IMR-90 (cell line): ENCODE data around the gene KRIT1. TPM values are rescaled to one million over a fixed set of nuclear protein-coding genes. Genes with fewer than 3 reads are reported as not detected.

ENCODE experiments used
- ATAC-seq: fragments of 200-7000 bp; cut with Tn5 transposase; 2 replicates; pipeline ENCODE4 v1.9.1; 2020; ENCODE audit warnings: low read depth, mild to moderate bottlenecking, moderate library complexity
- BruUV-seq: library from RNA; stranded (reverse); fragments of 400-500 nt; replicated peaks from 2 replicates; lab custom pipeline; 2021; lab: Mats Ljungman, UMichigan
- CTCF ChIA-PET: fragments of 300-600 bp; formaldehyde crosslinking; extraction: SDS; loops from one replicate; lab custom pipeline; 2021; ENCODE audit warnings: antibody characterized with exemption; lab: Yijun Ruan, JAX
- POLR2A ChIA-PET: fragments of 300-600 bp; sonication (Branson Sonifier 250); formaldehyde crosslinking; loops from one replicate; lab custom pipeline; 2022; ENCODE audit warnings: antibody characterized with exemption; ENCODE audit not compliant: unreplicated experiment; lab: Charles Lee
- DNase-seq: peaks from one replicate; pipeline ENCODE4 v3.0.0; 2013
- H2AFZ ChIP-seq: replicated peaks from 2 replicates; pipeline ENCODE3; 2013; ENCODE audit warnings: low read length, mild to moderate bottlenecking; ENCODE audit not compliant: poor library complexity
- H2AK5ac ChIP-seq: 2 replicates; pipeline ENCODE4 v1.6.1; 2013; ENCODE audit warnings: low read depth, low read length, inconsistent platforms
- H2AK9ac ChIP-seq: replicated peaks from 2 replicates; pipeline ENCODE3; 2013; ENCODE audit warnings: mild to moderate bottlenecking, low read depth, low read length, moderate library complexity; ENCODE audit not compliant: poor library complexity
- H2BK120ac ChIP-seq: 2 replicates; pipeline ENCODE4 v1.6.1; 2013; ENCODE audit warnings: low read depth, low read length, inconsistent platforms
- H2BK15ac ChIP-seq: 3 replicates; pipeline ENCODE4 v1.6.1; 2013; ENCODE audit warnings: low read depth, low read length, inconsistent platforms
- H2BK20ac ChIP-seq: 2 replicates; pipeline ENCODE4 v1.6.1; 2013; ENCODE audit warnings: low read depth, mild to moderate bottlenecking, inconsistent platforms, low read length, moderate library complexity
- H2BK5ac ChIP-seq: 2 replicates; pipeline ENCODE4 v1.6.1; 2013; ENCODE audit warnings: mild to moderate bottlenecking, low read depth, low read length, inconsistent platforms; ENCODE audit not compliant: poor library complexity, severe bottlenecking
- H3K14ac ChIP-seq: replicated peaks from 2 replicates; pipeline ENCODE4 v1.6.1; 2013; ENCODE audit warnings: low read depth, low read length, inconsistent platforms
- H3K18ac ChIP-seq: 2 replicates; pipeline ENCODE4 v1.6.1; 2013; ENCODE audit warnings: low read depth, low read length, control low read depth
- H3K23ac ChIP-seq: 2 replicates; pipeline ENCODE4 v1.6.1; 2013; ENCODE audit warnings: low read depth, low read length, inconsistent platforms
- H3K27ac ChIP-seq: 2 replicates; pipeline ENCODE4 v1.5.1; 2013; ENCODE audit warnings: mild to moderate bottlenecking, control low read depth, low read length; ENCODE audit not compliant: insufficient read depth
- H3K27me3 ChIP-seq: 2 replicates; pipeline ENCODE4 v1.6.1; 2013; ENCODE audit warnings: low read length; ENCODE audit not compliant: control insufficient read depth, insufficient read depth
- H3K36me3 ChIP-seq: 2 replicates; pipeline ENCODE4 v1.6.1; 2013; ENCODE audit warnings: low read length, mixed read lengths; ENCODE audit not compliant: control insufficient read depth, insufficient read depth
- H3K4ac ChIP-seq: 2 replicates; pipeline ENCODE4 v1.6.1; 2013; ENCODE audit warnings: low read depth, low read length, inconsistent platforms
- H3K4me1 ChIP-seq: 2 replicates; pipeline ENCODE4 v1.6.1; 2013; ENCODE audit warnings: low read length, mixed read lengths; ENCODE audit not compliant: control insufficient read depth, insufficient read depth
- H3K4me2 ChIP-seq: 2 replicates; pipeline ENCODE4 v1.6.1; 2013; ENCODE audit warnings: low read depth, mild to moderate bottlenecking, control low read depth, low read length, moderate library complexity
- H3K4me3 ChIP-seq: 2 replicates; pipeline ENCODE4 v1.5.1; 2013; ENCODE audit warnings: low read depth, mild to moderate bottlenecking, control low read depth, low read length, moderate library complexity; ENCODE audit not compliant: insufficient read depth
- H3K56ac ChIP-seq: 2 replicates; pipeline ENCODE4 v1.6.1; 2013; ENCODE audit warnings: low read length, inconsistent platforms; ENCODE audit not compliant: insufficient read depth; ENCODE audit errors: extremely low read depth
- H3K79me1 ChIP-seq, 2 experiments: 2 replicates each; pipeline ENCODE4 v1.6.1; 2013; ENCODE audit warnings: low read length in 2 of 2, inconsistent platforms in 1 of 2, low read depth in 1 of 2
- H3K9ac ChIP-seq: 2 replicates; pipeline ENCODE4 v1.6.1; 2013; ENCODE audit warnings: low read depth, low read length, control low read depth
- H3K9me1 ChIP-seq: 2 replicates; pipeline ENCODE4 v1.6.1; 2013; ENCODE audit warnings: low read length, inconsistent platforms; ENCODE audit not compliant: insufficient read depth
- H3K9me3 ChIP-seq: 2 replicates; pipeline ENCODE4 v1.6.1; 2013; ENCODE audit warnings: low read length; ENCODE audit not compliant: control insufficient read depth, insufficient read depth
- H4K20me1 ChIP-seq: 2 replicates; pipeline ENCODE4 v1.6.1; 2013; ENCODE audit warnings: low read length, inconsistent platforms; ENCODE audit not compliant: insufficient read depth
- H4K5ac ChIP-seq: 2 replicates; pipeline ENCODE4 v1.6.1; 2013; ENCODE audit warnings: mild to moderate bottlenecking, low read depth, low read length, control low read depth
- H4K8ac ChIP-seq, 2 experiments: 2 replicates each; pipeline ENCODE4 v1.6.1; 2013; ENCODE audit warnings: low read depth in 2 of 2, low read length in 2 of 2, control low read depth in 1 of 2, inconsistent platforms in 1 of 2
- H4K91ac ChIP-seq: 2 replicates; pipeline ENCODE4 v1.6.1; 2013; ENCODE audit warnings: low read depth, low read length, inconsistent platforms; ENCODE audit not compliant: insufficient read depth
- BHLHE40 ChIP-seq: fragments of 150-350 bp; IDR thresholded peaks from 2 replicates; pipeline ENCODE4 v1.6.1; 2016; ENCODE audit warnings: mild to moderate bottlenecking, low read depth, low read length
- CEBPB ChIP-seq: IDR thresholded peaks from 2 replicates; pipeline ENCODE4 v1.6.1; 2012; ENCODE audit warnings: low read depth, low read length, improper control_type of control experiment
- CHD1 ChIP-seq: IDR thresholded peaks from 2 replicates; pipeline ENCODE4 v1.6.1; 2012; ENCODE audit warnings: low read depth, low read length, improper control_type of control experiment
- CTCF ChIP-seq: conservative IDR thresholded peaks from 2 replicates; pipeline ENCODE4 v1.5.1; 2012; ENCODE audit warnings: mild to moderate bottlenecking, low read depth, low read length, improper control_type of control experiment
- ELK1 ChIP-seq: fragments of 150-350 bp; IDR thresholded peaks from 2 replicates; pipeline ENCODE4 v1.6.1; 2016; ENCODE audit warnings: low read depth, mild to moderate bottlenecking, low read length, moderate library complexity, borderline replicate concordance
- FOS ChIP-seq: fragments of 150-350 bp; IDR thresholded peaks from 2 replicates; pipeline ENCODE4 v1.6.1; 2016; ENCODE audit warnings: low read depth, low read length
- MAFK ChIP-seq: IDR thresholded peaks from 2 replicates; pipeline ENCODE4 v1.6.1; 2012; ENCODE audit warnings: low read depth, low read length, improper control_type of control experiment
- MAZ ChIP-seq: IDR thresholded peaks from 2 replicates; pipeline ENCODE4 v1.6.1; 2012; ENCODE audit warnings: low read depth, mild to moderate bottlenecking, low read length, improper control_type of control experiment, moderate library complexity, borderline replicate concordance
- MXI1 ChIP-seq: IDR thresholded peaks from 2 replicates; pipeline ENCODE4 v1.6.1; 2012; ENCODE audit warnings: low read depth, mild to moderate bottlenecking, low read length, moderate library complexity, borderline replicate concordance
- NFE2L2 ChIP-seq: fragments of 150-350 bp; IDR thresholded peaks from 2 replicates; pipeline ENCODE4 v1.6.1; 2016; ENCODE audit warnings: low read depth, mild to moderate bottlenecking, low read length
- POLR2A ChIP-seq: IDR thresholded peaks from 2 replicates; pipeline ENCODE4 v1.6.1; 2012; ENCODE audit warnings: mild to moderate bottlenecking, low read depth, low read length
- RAD21 ChIP-seq: IDR thresholded peaks from 2 replicates; pipeline ENCODE4 v1.6.1; 2012; ENCODE audit warnings: low read length, improper control_type of control experiment
- RCOR1 ChIP-seq: IDR thresholded peaks from 2 replicates; pipeline ENCODE4 v1.6.1; 2012; ENCODE audit warnings: mild to moderate bottlenecking, low read length, improper control_type of control experiment; ENCODE audit not compliant: insufficient replicate concordance
- RFX5 ChIP-seq: IDR thresholded peaks from 2 replicates; pipeline ENCODE4 v1.8.0; 2012; ENCODE audit warnings: low read depth, mild to moderate bottlenecking, low read length, moderate library complexity
- SMC3 ChIP-seq: fragments of 150-350 bp; IDR thresholded peaks from 2 replicates; pipeline ENCODE4 v1.6.1; 2016; ENCODE audit warnings: low read depth, mild to moderate bottlenecking, antibody characterized with exemption, low read length, moderate library complexity
- USF2 ChIP-seq: fragments of 150-350 bp; IDR thresholded peaks from 2 replicates; pipeline ENCODE4 v1.6.1; 2017; ENCODE audit warnings: mild to moderate bottlenecking, antibody characterized with exemption, low read length, low read depth
- WGBS, 2 experiments: methylation state at CpG; one replicate each; pipeline versions ENCODE4 v1.1.5 to v1.1.7; 2013; ENCODE audit warnings: missing lambda C conversion rate in 2 of 2; ENCODE audit not compliant: insufficient read length in 1 of 2; ENCODE audit errors: extremely low coverage in 2 of 2; 5-methylcytosine and 5-hydroxymethylcytosine counted together
- dilution Hi-C: fragments of 300-500 bp; cut with HindIII; formaldehyde crosslinking; loops from one replicate; pipeline ENCODE4 v1.14.3; 2018; ENCODE audit warnings: low sequenced_read_pairs; ENCODE audit not compliant: unreplicated experiment
- in situ Hi-C: fragments of 300-500 bp; cut with MboI; formaldehyde crosslinking; loops from 3 replicates; pipeline ENCODE4 v1.14.3; 2019; ENCODE audit warnings: low sequenced_read_pairs, inconsistent platforms, mixed read lengths
- intact Hi-C: fragments of 100-400 bp; cut with micrococcal nuclease; formaldehyde crosslinking; loops from 2 replicates; pipeline ENCODE4 v1.10.0; 2022
- polyA plus RNA-seq, 3 experiments: library from polyadenylated mRNA; depleted of rRNA; stranded (reverse); fragments of >200 nt; gene quantifications; 2 replicates each; pipeline ENCODE4 v1.2.3, GENCODE V29; 2012; ENCODE audit warnings: low replicate concordance in 1 of 3
- total RNA-seq: library from RNA; depleted of rRNA; stranded (reverse); fragments of >200 nt; gene quantifications from 2 replicates; pipeline ENCODE4 v1.2.3, GENCODE V29; 2012

KRIT1 gene
- total and polyA plus RNA-seq, 2 of the 4 experiments (the other 2 are of a cell fraction), result 22.9 to 38.2 TPM

- no peak overlapping the region for H2AK5ac ChIP-seq
- H3K27me3 ChIP-seq, result no peaks in the 10 kb centered on the region
- H3K9me3 ChIP-seq, result no peaks in the 10 kb centered on the region
- dilution Hi-C loops, result no loop called here
- no peak overlapping the region for H3K4ac ChIP-seq
- peaks cover 25% of the 10 kb centered on the region for H3K36me3 ChIP-seq
- H3K27ac ChIP-seq, result no peak overlapping the region
- no peak overlapping the region for H3K9ac ChIP-seq
- H3K4me2 ChIP-seq, result no peak overlapping the region
- H2BK15ac ChIP-seq, result no peak overlapping the region
- H3K56ac ChIP-seq, result no peak overlapping the region
- no peak overlapping the region for H4K8ac ChIP-seq
- H3K4me1 ChIP-seq, result no peaks in the 10 kb centered on the region
- BruUV-seq, result no TSS peak
- ChIA-PET POLR2A (no interaction called here), CTCF (no interaction called here)
- H3K9me1 ChIP-seq, result no peaks in the 10 kb centered on the region
- no peak overlapping the region for H3K4me3 ChIP-seq
- no peak overlapping the region for H3K18ac ChIP-seq
- DNase-seq, result no peak
- in situ Hi-C loops, result no loop called here
- intact Hi-C loops, result no loop called here
- no peak overlapping the region for H2BK5ac ChIP-seq
- H2AFZ ChIP-seq, result no peak overlapping the region
- no peak for TF ChIP-seq CHD1
- TF ChIP-seq FOS, result no peak
- TF ChIP-seq ELK1, result no peak
- TF ChIP-seq MXI1, result no peak
- no peak for TF ChIP-seq RAD21
- TF ChIP-seq CEBPB, result no peak
- no peak for TF ChIP-seq MAFK
- no peak for TF ChIP-seq CTCF
- no peak for TF ChIP-seq USF2
- TF ChIP-seq NFE2L2, result no peak
- no peak for TF ChIP-seq POLR2A
- TF ChIP-seq MAZ, result no peak
- no peak for TF ChIP-seq RFX5
- TF ChIP-seq RCOR1, result no peak
- no peak for TF ChIP-seq SMC3
- no peak for TF ChIP-seq BHLHE40
- H3K14ac ChIP-seq, result no peak overlapping the region
- no peak overlapping the region for H3K23ac ChIP-seq
- no peak overlapping the region for H2BK120ac ChIP-seq
- no peak overlapping the region for H2AK9ac ChIP-seq
- H3K79me1 ChIP-seq, result no peaks in the 10 kb centered on the region
- no peak overlapping the region for H4K5ac ChIP-seq
- H4K91ac ChIP-seq, result no peak overlapping the region
- no peak overlapping the region for H2BK20ac ChIP-seq
- ATAC-seq, result no peak
- H4K20me1 ChIP-seq, result no peaks in the 10 kb centered on the region
- no CpG with 5 or more reads among the region's 3 CpGs for WGBS, 2 experiments
These were observed 23.9 kb downstream of the KRIT1 start for GRCh38 chr7:92221766-92222165.
